Cardiac muscle cell (in vitro differentiated cells and primary cell): ENCODE results near the gene STARD3. TPM values are rescaled to one million over a fixed set of nuclear protein-coding genes. Genes with fewer than 3 reads are reported as not detected.

Experiments used
- DNase-seq, 2 donors: peaks; one replicate each; pipeline versions ENCODE4 v3.0.0 to v3.0.0-alpha.2; 2010 to 2017; ENCODE audit warnings: low read depth in 1 of 2, low spot score in 1 of 2
- H3K27ac ChIP-seq: fragments of 200-600 bp; sonication (generic); 2 replicates; pipeline ENCODE4 v1.5.1; 2016
- H3K27me3 ChIP-seq: fragments of 200-600 bp; sonication (generic); 2 replicates; pipeline ENCODE4 v1.6.0; 2016; ENCODE audit warnings: control low read depth
- H3K36me3 ChIP-seq: fragments of 200-600 bp; sonication (generic); 2 replicates; pipeline ENCODE4 v1.5.1; 2016; ENCODE audit warnings: control low read depth
- H3K4me1 ChIP-seq: fragments of 200-600 bp; sonication (generic); 2 replicates; pipeline ENCODE4 v1.8.1; 2017; ENCODE audit warnings: low read depth, mild to moderate bottlenecking, mixed run types
- H3K4me3 ChIP-seq: fragments of 200-600 bp; sonication (generic); 2 replicates; pipeline ENCODE4 v1.5.1; 2016; ENCODE audit warnings: mild to moderate bottlenecking
- H3K9me3 ChIP-seq: fragments of 200-600 bp; sonication (generic); 2 replicates; pipeline ENCODE4 v1.5.1; 2017; ENCODE audit warnings: low read depth, mild to moderate bottlenecking, control low read depth
- CTCF ChIP-seq: IDR thresholded peaks from 2 replicates; pipeline ENCODE4 v1.5.1; 2012; ENCODE audit warnings: low read depth, mild to moderate bottlenecking, low read length
- polyA plus RNA-seq: library from polyadenylated mRNA; unstranded; fragments of >200 nt; fragmentation: Nextera tagmentation; extraction: Ambion mirVana; gene quantifications from 2 replicates; pipeline ENCODE4 v1.2.1, GENCODE V29; 2016
- total RNA-seq: library from RNA; depleted of rRNA; stranded (reverse); fragments of >200 nt; gene quantifications from 2 replicates; pipeline ENCODE4 v1.2.3, GENCODE V29; 2016

Gene STARD3
- total and polyA plus RNA-seq, 2 experiments from 2014 or later = 47.9 to 67.1 TPM

- no peak for TF ChIP-seq CTCF
- H3K27me3 ChIP-seq = no peaks in the 10 kb centered on the region
- H3K4me3 ChIP-seq = no peak overlapping the region
- peaks cover 16% of the 10 kb centered on the region for H3K4me1 ChIP-seq
- no peaks in the 10 kb centered on the region for H3K36me3 ChIP-seq
- peak overlapping the region; percentile 91 for H3K27ac ChIP-seq
- no peak for DNase-seq
- no peaks in the 10 kb centered on the region for H3K9me3 ChIP-seq
Observed at GRCh38 chr17:39651923-39652586, 15.1 kb downstream of the STARD3 start.

GRCh38 chr17:39652587-39653315 is 15.8 kb downstream of the STARD3 start:
- no peaks in the 10 kb centered on the region for H3K27me3 ChIP-seq
- H3K4me1 ChIP-seq = peaks cover 16% of the 10 kb centered on the region
- no peak overlapping the region for H3K4me3 ChIP-seq
- peak overlapping the region; percentile 91 for H3K27ac ChIP-seq
- no peaks in the 10 kb centered on the region for H3K36me3 ChIP-seq
- H3K9me3 ChIP-seq = no peaks in the 10 kb centered on the region
- TF ChIP-seq CTCF = no peak
- DNase-seq = peak in 1 of 2 donors; percentile 66

GRCh38 chr17:39653316-39653661 is 16.3 kb downstream of the STARD3 start:
- H3K36me3 ChIP-seq = no peaks in the 10 kb centered on the region
- peak overlapping the region; percentile 91 for H3K27ac ChIP-seq
- TF ChIP-seq CTCF = no peak
- H3K27me3 ChIP-seq = no peaks in the 10 kb centered on the region
- peaks cover 16% of the 10 kb centered on the region for H3K4me1 ChIP-seq
- DNase-seq = no peak
- H3K9me3 ChIP-seq = no peaks in the 10 kb centered on the region
- no peak overlapping the region for H3K4me3 ChIP-seq

GRCh38 chr17:39653662-39654331 is 16.9 kb downstream of the STARD3 start:
- no peaks in the 10 kb centered on the region for H3K9me3 ChIP-seq
- no peak overlapping the region for H3K4me3 ChIP-seq
- no peaks in the 10 kb centered on the region for H3K27me3 ChIP-seq
- peak; percentile 58 to 70 for DNase-seq
- H3K4me1 ChIP-seq = peaks cover 16% of the 10 kb centered on the region
- H3K27ac ChIP-seq = peak overlapping the region; percentile 91
- peaks cover 2% of the 10 kb centered on the region for H3K36me3 ChIP-seq
- peak; percentile 89 for TF ChIP-seq CTCF

- TF ChIP-seq CTCF = no peak
- no peaks in the 10 kb centered on the region for H3K9me3 ChIP-seq
Observed at GRCh38 chr17:39655105-39655504, 18.2 kb downstream of the STARD3 start.

More at GRCh38 chr17:39655105-39655504, 18.2 kb downstream of the STARD3 start:
- no peak for DNase-seq
- Histone ChIP-seq H3K4me3 (no peak overlapping the region), H3K27me3 (no peaks in the 10 kb centered on the region), H3K4me1 (peaks cover 16% of the 10 kb centered on the region), H3K27ac (no peak overlapping the region), H3K36me3 (peaks cover 5% of the 10 kb centered on the region)
